CD4-positive, alpha-beta T cell (primary cell): ENCODE measurements around the gene MBD5. TPM values are rescaled to one million over a fixed set of nuclear protein-coding genes. Genes with fewer than 3 reads are reported as not detected.

Experiments used
- ATAC-seq: fragments of 200-7000 bp; cut with Tn5 transposase; one replicate; pipeline ENCODE4 v1.10.0; 2022; ENCODE audit warnings: mild to moderate bottlenecking; ENCODE audit not compliant: poor library complexity
- CTCF ChIA-PET: fragments of 350-600 bp; sonication (Branson Sonifier 250); formaldehyde crosslinking; loops from one replicate; lab custom pipeline; 2021; ENCODE audit warnings: antibody characterized with exemption, inconsistent platforms; lab: Charles Lee
- POLR2A ChIA-PET: fragments of 350-600 bp; sonication (Branson Sonifier 250); formaldehyde crosslinking; loops from one replicate; lab custom pipeline; 2021; ENCODE audit warnings: antibody characterized with exemption, inconsistent platforms; lab: Charles Lee
- DNase-seq, 14 experiments: peaks; one replicate each; pipeline ENCODE4 v3.0.0-alpha.2; 2013 to 2020; ENCODE audit warnings: mixed read lengths in 2 of 14
- H3K27ac ChIP-seq, 2 donors: one replicate each; pipeline versions ENCODE4 v1.5.1 to v1.7.0; 2013; ENCODE audit warnings: low read length in 2 of 2, low read depth in 1 of 2, mild to moderate bottlenecking in 1 of 2
- H3K27me3 ChIP-seq, 2 experiments: 1 replicate in 1 of 2; 2 replicates in 1 of 2; pipeline versions ENCODE4 v1.6.1 to v1.7.0; 2013; ENCODE audit warnings: low read length in 2 of 2, control low read depth in 1 of 2, mild to moderate bottlenecking in 1 of 2, moderate library complexity in 1 of 2; ENCODE audit not compliant: insufficient read depth in 2 of 2, control insufficient read depth in 1 of 2
- H3K36me3 ChIP-seq: one replicate; pipeline ENCODE4 v1.6.1; 2013; ENCODE audit warnings: low read length, control low read depth; ENCODE audit not compliant: insufficient read depth
- H3K4me1 ChIP-seq: one replicate; pipeline ENCODE4 v1.6.1; 2013; ENCODE audit warnings: low read length, control low read depth; ENCODE audit not compliant: insufficient read depth
- H3K4me3 ChIP-seq: one replicate; pipeline ENCODE4 v1.5.1; 2013; ENCODE audit warnings: mild to moderate bottlenecking, low read length, moderate library complexity
- H3K9me3 ChIP-seq, 2 experiments: 1 replicate in 1 of 2; 2 replicates in 1 of 2; pipeline versions ENCODE4 v1.6.1 to v1.7.0; 2013; ENCODE audit warnings: low read length in 2 of 2, mild to moderate bottlenecking in 2 of 2, control low read depth in 1 of 2, moderate library complexity in 1 of 2; ENCODE audit not compliant: control insufficient read depth in 1 of 2, insufficient read depth in 1 of 2
- H3K27ac Mint-ChIP-seq: one replicate; pipeline ENCODE4 v1.8.0; 2020; ENCODE audit warnings: mixed read lengths
- H3K27me3 Mint-ChIP-seq: one replicate; pipeline ENCODE4 v1.8.0; 2021; ENCODE audit warnings: mixed read lengths
- H3K36me3 Mint-ChIP-seq: one replicate; pipeline ENCODE4 v1.8.0; 2021; ENCODE audit warnings: low read depth, mixed read lengths
- H3K4me1 Mint-ChIP-seq: one replicate; pipeline ENCODE4 v1.8.0; 2021; ENCODE audit warnings: low read depth, mixed read lengths
- H3K4me3 Mint-ChIP-seq: one replicate; pipeline ENCODE4 v1.8.0; 2020; ENCODE audit warnings: mild to moderate bottlenecking, mixed read lengths
- H3K9me3 Mint-ChIP-seq: one replicate; pipeline ENCODE4 v1.8.0; 2020; ENCODE audit warnings: mixed read lengths
- intact Hi-C, 2 experiments: fragments of 100-400 bp; cut with DNase I in 1 of 2; cut with micrococcal nuclease in 1 of 2; formaldehyde crosslinking; loops; one replicate each; pipeline versions ENCODE4 v1.15.1 to v1.9.0; 2023 to 2025; cut with DNase I, micrococcal nuclease
- total RNA-seq, 174 experiments: library from RNA in 2 of 174; stranded (reverse) in 2 of 174; gene quantifications; one replicate each; pipeline ENCODE4 v1.2.3 and lab custom pipeline; 2021 to 2026
- TF ChIP-seq, protein P1 (sequence below): fragments of 200-600 bp; IDR thresholded peaks from one replicate; pipeline ENCODE4 v1.8.0; 2022; ENCODE audit warnings: antibody characterized with exemption, mild to moderate bottlenecking

Gene MBD5
- total RNA-seq, 2 experiments from 2014 or later: 49.8 to 52.9 TPM

DNA sequence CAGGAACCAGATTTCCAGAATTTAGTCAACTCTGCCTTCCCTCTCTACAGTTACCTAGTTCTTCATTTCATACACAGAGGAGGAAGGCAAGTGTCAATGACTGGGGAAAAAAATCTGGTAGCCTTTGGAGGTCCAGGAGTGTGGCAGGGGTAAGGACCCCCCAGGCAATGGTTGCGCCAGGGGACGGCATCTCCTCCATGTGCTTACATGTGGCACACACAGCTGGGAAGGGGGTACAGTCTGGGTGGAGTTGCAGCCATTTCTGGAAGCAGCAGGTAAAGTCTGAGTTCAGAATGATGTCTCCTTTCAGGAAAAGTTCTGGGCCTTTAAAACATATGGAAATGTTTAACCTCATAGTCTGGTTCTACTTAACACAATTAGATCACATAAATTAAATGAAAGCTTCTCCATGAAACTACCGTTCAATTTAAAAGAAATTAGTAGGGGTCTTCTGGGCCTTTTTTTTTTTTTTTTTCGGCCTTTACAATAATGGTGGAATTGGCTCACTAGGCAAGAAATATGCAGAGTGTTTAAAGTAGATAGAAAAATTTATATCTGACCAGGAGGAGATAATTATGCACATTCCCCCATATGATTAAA is 470.0 kb downstream of the MBD5 start:
- intact Hi-C loops: no loop called here
- H3K4me3 ChIP-seq: no peak overlapping the region
- Mint-ChIP-seq H3K27ac (no peak overlapping the region), H3K9me3 (no peaks in the 10 kb centered on the region), H3K36me3 (peaks cover 41% of the 10 kb centered on the region), H3K4me1 (peaks cover 6% of the 10 kb centered on the region), H3K27me3 (no peaks in the 10 kb centered on the region), H3K4me3 (no peak overlapping the region)
- H3K27me3 ChIP-seq: no peaks in the 10 kb centered on the region
- POLR2A ChIA-PET: no interaction called here
- H3K4me1 ChIP-seq: no peaks in the 10 kb centered on the region
- TF ChIP-seq, protein P1, sequence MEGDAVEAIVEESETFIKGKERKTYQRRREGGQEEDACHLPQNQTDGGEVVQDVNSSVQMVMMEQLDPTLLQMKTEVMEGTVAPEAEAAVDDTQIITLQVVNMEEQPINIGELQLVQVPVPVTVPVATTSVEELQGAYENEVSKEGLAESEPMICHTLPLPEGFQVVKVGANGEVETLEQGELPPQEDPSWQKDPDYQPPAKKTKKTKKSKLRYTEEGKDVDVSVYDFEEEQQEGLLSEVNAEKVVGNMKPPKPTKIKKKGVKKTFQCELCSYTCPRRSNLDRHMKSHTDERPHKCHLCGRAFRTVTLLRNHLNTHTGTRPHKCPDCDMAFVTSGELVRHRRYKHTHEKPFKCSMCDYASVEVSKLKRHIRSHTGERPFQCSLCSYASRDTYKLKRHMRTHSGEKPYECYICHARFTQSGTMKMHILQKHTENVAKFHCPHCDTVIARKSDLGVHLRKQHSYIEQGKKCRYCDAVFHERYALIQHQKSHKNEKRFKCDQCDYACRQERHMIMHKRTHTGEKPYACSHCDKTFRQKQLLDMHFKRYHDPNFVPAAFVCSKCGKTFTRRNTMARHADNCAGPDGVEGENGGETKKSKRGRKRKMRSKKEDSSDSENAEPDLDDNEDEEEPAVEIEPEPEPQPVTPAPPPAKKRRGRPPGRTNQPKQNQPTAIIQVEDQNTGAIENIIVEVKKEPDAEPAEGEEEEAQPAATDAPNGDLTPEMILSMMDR: no peak
- DNase-seq: no peak
- no peak overlapping the region for H3K27ac ChIP-seq
- no peak for ATAC-seq
- H3K36me3 ChIP-seq: no peaks in the 10 kb centered on the region
- no peaks in the 10 kb centered on the region for H3K9me3 ChIP-seq
- CTCF ChIA-PET: no interaction called here

DNA sequence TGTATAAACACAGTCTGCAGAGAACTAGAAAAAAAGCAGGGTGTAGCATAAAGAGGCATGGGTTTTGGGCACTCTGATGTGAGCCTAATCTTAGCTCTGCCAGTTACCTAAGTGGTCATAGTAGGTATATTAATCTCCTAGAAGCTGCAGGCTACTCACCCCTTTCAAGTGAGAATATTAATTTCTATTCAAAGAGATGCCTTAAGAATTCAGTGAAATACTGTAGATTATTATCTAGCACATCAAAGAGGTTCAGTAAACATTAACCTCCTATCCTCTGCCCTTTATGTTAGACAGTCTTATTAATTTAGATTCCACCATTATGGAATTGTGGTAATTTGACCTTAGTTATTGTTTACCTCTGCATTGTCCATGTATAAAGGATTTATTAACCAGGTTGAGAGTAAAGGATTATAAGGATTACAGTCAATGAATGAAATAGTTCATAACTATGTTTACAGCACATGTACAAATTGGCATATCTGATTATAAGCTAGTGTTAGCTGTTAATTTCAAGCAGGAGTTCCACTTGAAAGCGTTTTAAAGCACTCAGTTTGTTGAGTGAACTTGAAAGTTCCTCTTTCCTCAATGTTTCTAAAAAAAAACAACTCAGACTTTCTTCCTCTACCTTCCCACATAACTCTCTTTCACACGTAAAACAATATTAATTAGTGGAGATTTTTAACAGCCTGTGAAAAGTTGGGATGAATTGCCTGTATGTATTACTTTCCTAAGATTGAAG is 473.1 kb downstream of the MBD5 start:
- H3K27ac ChIP-seq: no peak overlapping the region

DNA sequence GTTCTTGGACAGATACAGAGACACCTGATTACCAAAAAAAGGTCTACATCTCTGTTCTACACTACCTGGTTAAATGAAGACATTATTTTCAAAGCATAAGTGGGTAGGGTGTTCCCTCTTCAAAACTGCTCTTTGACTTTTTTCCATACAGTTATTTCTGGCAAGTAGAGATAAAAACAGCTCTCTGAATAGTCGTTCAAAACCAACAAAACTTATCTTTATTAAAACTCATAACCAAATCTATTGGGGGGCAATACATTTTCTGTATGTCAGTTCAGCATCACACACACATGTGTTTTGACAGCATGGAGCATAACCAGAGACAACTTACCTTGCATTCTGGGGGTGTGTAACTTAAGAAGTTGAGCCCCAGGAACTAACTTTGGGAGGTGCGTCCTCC is 474.7 kb downstream of the MBD5 start:
- Histone ChIP-seq H3K36me3 (no peaks in the 10 kb centered on the region), H3K4me3 (no peak overlapping the region), H3K4me1 (no peaks in the 10 kb centered on the region), H3K27ac (no peak overlapping the region), H3K9me3 (no peaks in the 10 kb centered on the region), H3K27me3 (no peaks in the 10 kb centered on the region)
- ChIA-PET CTCF (no interaction called here), POLR2A (no interaction called here)
- no peak for ATAC-seq
- H3K9me3 Mint-ChIP-seq: no peaks in the 10 kb centered on the region
- TF ChIP-seq, protein P1: no peak
- intact Hi-C loops: no loop called here
- H3K4me3 Mint-ChIP-seq: no peak overlapping the region
- peaks cover 13% of the 10 kb centered on the region for H3K4me1 Mint-ChIP-seq
- no peaks in the 10 kb centered on the region for H3K27me3 Mint-ChIP-seq
- H3K27ac Mint-ChIP-seq: no peak overlapping the region
- no peak for DNase-seq
- H3K36me3 Mint-ChIP-seq: peaks cover 5% of the 10 kb centered on the region

More for the DNA sequence above, 473.1 kb downstream of the MBD5 start:
- H3K27me3 Mint-ChIP-seq: no peaks in the 10 kb centered on the region
- Histone ChIP-seq H3K4me1 (no peaks in the 10 kb centered on the region), H3K36me3 (no peaks in the 10 kb centered on the region), H3K27me3 (no peaks in the 10 kb centered on the region), H3K4me3 (no peak overlapping the region), H3K9me3 (no peaks in the 10 kb centered on the region)
- ATAC-seq (no peak), DNase-seq (no peak)
- POLR2A ChIA-PET: interaction anchor here (0.6 kb wide), 1 partner anchor 31 kb away, joined by 3 read pairs; no protein-coding TSS in a partner anchor
- intact Hi-C loops: no loop called here
- no peak overlapping the region for H3K27ac Mint-ChIP-seq
- TF ChIP-seq, protein P1: no peak
- CTCF ChIA-PET: interaction anchor here (1.5 kb wide), 1 partner anchor 15 kb away, joined by 3 read pairs; no protein-coding TSS in a partner anchor
- H3K9me3 Mint-ChIP-seq: no peaks in the 10 kb centered on the region
- H3K4me1 Mint-ChIP-seq: peaks cover 13% of the 10 kb centered on the region
- H3K36me3 Mint-ChIP-seq: peaks cover 21% of the 10 kb centered on the region
- H3K4me3 Mint-ChIP-seq: no peak overlapping the region
